ENCODE measurements around the gene GRID1. TPM values are rescaled to one million over a fixed set of nuclear protein-coding genes. Genes with fewer than 3 reads are reported as not detected.

Gene GRID1
- total RNA-seq, 2 donors from 2014 or later, result 0.27 to 0.85 TPM

DNA sequence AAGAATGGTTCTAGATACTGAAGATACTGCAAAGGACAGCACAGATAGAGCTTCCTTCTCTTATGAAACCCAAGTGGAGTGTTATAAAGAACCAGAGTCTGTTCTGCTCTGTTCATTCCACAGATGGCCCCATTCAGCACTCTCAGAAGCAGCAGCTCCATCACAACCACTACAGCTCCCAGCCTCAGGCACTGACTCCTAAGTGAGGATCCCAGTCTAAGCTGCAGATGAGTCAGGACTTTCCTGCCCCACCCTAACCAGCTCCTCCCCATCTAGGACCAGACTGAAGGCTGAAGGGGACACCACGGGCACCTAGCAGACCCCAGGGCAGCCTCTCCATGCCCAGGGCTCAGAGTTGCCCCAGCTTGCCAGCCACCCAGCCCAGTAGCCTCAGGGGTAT, 379.8 kb downstream of the GRID1 start:
- Histone ChIP-seq H3K36me3 (no peaks in the 10 kb centered on the region), H3K9me3 (no peaks in the 10 kb centered on the region), H3K4me3 (no peak overlapping the region), H3K27ac (no peak overlapping the region), H3K4me1 (ENCODE audit: control insufficient read depth in 1 of 2, low read depth in 2 of 2) (no peaks in the 10 kb centered on the region), H3K27me3 (replicated peaks; ENCODE audit: insufficient read depth) (no peaks in the 10 kb centered on the region)
- DNase-seq (ENCODE audit: low spot score) (no peak), ATAC-seq (ENCODE audit: insufficient number of reproducible peaks, low FRiP score, low read depth) (no peak)
- TF ChIP-seq, protein P1, sequence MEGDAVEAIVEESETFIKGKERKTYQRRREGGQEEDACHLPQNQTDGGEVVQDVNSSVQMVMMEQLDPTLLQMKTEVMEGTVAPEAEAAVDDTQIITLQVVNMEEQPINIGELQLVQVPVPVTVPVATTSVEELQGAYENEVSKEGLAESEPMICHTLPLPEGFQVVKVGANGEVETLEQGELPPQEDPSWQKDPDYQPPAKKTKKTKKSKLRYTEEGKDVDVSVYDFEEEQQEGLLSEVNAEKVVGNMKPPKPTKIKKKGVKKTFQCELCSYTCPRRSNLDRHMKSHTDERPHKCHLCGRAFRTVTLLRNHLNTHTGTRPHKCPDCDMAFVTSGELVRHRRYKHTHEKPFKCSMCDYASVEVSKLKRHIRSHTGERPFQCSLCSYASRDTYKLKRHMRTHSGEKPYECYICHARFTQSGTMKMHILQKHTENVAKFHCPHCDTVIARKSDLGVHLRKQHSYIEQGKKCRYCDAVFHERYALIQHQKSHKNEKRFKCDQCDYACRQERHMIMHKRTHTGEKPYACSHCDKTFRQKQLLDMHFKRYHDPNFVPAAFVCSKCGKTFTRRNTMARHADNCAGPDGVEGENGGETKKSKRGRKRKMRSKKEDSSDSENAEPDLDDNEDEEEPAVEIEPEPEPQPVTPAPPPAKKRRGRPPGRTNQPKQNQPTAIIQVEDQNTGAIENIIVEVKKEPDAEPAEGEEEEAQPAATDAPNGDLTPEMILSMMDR (IDR thresholded peaks at IDR 0.05), result no peak

DNA sequence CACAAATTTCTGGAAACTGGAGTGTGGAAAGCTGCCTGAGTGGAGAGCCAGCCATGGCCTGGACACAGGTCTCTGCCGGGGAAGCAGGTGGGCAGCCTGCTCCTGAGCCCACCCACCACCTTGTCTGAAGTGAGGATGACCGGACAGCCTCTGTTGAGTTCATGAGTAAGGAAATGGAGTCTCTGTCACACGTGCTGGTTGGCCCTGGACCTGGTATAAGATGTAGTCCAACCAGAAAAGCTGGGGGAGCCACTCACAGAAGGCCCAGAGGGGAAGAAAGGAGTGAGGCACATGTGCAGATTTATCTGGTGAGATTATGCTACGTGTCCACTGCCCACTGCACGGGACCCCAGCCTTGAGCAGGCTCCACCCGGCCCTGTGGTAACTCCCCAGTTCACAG, 383.5 kb downstream of the GRID1 start:
- Histone ChIP-seq H3K4me1 (ENCODE audit: control insufficient read depth in 1 of 2, low read depth in 2 of 2) (no peaks in the 10 kb centered on the region), H3K4me3 (no peak overlapping the region), H3K36me3 (no peaks in the 10 kb centered on the region), H3K27me3 (replicated peaks; ENCODE audit: insufficient read depth) (no peaks in the 10 kb centered on the region), H3K9me3 (no peaks in the 10 kb centered on the region), H3K27ac (no peak overlapping the region)
- TF ChIP-seq, protein P1 (IDR thresholded peaks at IDR 0.05), result no peak
- no peak for DNase-seq (ENCODE audit: low spot score)
- ATAC-seq (ENCODE audit: insufficient number of reproducible peaks, low FRiP score, low read depth), result no peak

DNA sequence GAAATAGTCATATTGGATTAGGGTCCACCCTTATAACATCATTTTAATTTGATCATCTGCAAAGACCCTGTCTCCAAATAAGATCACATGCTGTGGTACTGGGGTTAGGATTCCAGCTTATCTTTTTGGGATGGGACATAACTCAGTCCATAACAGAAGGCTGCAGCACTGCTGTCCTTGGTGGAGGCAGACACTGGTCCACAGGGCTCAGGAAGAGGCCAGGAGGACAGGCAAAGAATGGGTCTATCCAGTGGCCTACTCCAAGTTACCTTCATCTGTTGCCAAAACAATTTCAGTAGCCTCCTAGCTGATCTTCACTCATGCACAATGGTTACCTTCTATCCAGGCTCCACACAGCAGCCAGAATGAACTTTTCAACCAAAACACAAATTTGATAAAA, 387.0 kb downstream of the GRID1 start:
- TF ChIP-seq, protein P1 (IDR thresholded peaks at IDR 0.05), result no peak
- ATAC-seq (ENCODE audit: insufficient number of reproducible peaks, low FRiP score, low read depth) (no peak), DNase-seq (ENCODE audit: low spot score) (no peak)
- no peaks in the 10 kb centered on the region for H3K4me1 ChIP-seq (ENCODE audit: control insufficient read depth in 1 of 2, low read depth in 2 of 2)
- H3K4me3 ChIP-seq, result no peak overlapping the region
- no peaks in the 10 kb centered on the region for H3K36me3 ChIP-seq
- no peaks in the 10 kb centered on the region for H3K27me3 ChIP-seq (replicated peaks; ENCODE audit: insufficient read depth)
- H3K9me3 ChIP-seq, result no peaks in the 10 kb centered on the region
- no peak overlapping the region for H3K27ac ChIP-seq

DNA sequence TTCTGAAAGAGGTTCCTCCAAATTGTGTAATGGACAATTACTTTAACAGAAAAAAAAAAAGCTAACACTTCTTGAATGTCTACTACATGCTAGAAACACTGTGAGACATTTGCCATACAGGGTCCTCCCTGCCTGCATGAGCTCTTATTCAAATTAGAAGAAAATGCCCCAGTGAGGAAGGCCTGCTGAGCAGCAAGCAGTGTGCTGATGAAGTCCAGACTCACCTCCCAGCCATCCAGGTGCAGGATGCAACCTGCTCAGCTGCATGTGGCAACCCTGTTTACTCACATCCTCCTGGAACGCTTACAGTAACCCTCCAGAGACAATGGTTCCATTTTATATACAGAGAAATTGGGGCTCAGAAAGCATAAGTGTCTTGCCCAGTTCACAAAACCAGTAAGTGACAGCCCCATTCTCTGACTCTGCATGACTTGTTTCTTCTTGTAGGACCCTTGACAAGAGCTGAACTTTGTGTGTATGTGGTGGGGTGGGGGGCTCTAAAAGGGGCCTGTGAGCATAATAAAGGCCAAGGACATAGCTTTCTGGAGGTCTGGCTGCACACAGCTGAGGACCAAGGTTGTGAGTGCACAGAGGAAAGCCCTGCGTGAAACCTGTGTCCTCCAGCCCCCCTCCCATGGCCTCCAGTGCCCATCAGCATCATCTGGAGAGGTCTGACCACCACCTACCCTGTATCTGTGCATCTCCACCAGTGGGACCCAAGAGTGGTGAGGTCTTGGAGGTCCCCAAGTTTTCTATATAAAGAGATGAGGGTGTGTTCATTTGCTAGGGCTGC, 387.8 kb downstream of the GRID1 start:
- no peaks in the 10 kb centered on the region for H3K36me3 ChIP-seq
- no peaks in the 10 kb centered on the region for H3K4me1 ChIP-seq (ENCODE audit: control insufficient read depth in 1 of 2, low read depth in 2 of 2)
- H3K27me3 ChIP-seq (replicated peaks; ENCODE audit: insufficient read depth), result no peaks in the 10 kb centered on the region
- TF ChIP-seq, protein P1 (IDR thresholded peaks at IDR 0.05), result no peak
- H3K4me3 ChIP-seq, result no peak overlapping the region
- no peaks in the 10 kb centered on the region for H3K9me3 ChIP-seq
- no peak overlapping the region for H3K27ac ChIP-seq
- ATAC-seq (ENCODE audit: insufficient number of reproducible peaks, low FRiP score, low read depth) (no peak), DNase-seq (ENCODE audit: low spot score) (no peak)

GRCh38 chr10:85977642-85978041, 389.0 kb downstream of the GRID1 start:
- TF ChIP-seq, protein P1 (IDR thresholded peaks at IDR 0.05), result no peak
- DNase-seq (ENCODE audit: low spot score) (no peak), ATAC-seq (ENCODE audit: insufficient number of reproducible peaks, low FRiP score, low read depth) (no peak)
- Histone ChIP-seq H3K27me3 (replicated peaks; ENCODE audit: insufficient read depth) (no peaks in the 10 kb centered on the region), H3K4me3 (no peak overlapping the region), H3K36me3 (no peaks in the 10 kb centered on the region), H3K9me3 (no peaks in the 10 kb centered on the region), H3K4me1 (ENCODE audit: control insufficient read depth in 1 of 2, low read depth in 2 of 2) (no peaks in the 10 kb centered on the region), H3K27ac (no peak overlapping the region)
